K562 (cell line): ENCODE measurements around the gene LYPLA2. TPM values are rescaled to one million over a fixed set of nuclear protein-coding genes. Genes with fewer than 3 reads are reported as not detected.

Source experiments
- ATAC-seq: fragments of 200-7000 bp; cut with Tn5 transposase; 3 replicates; pipeline ENCODE4 v1.9.1; 2020; ENCODE audit warnings: moderate library complexity
- BruUV-seq: library from RNA; stranded (reverse); fragments of 400-500 nt; replicated peaks from 2 replicates; lab custom pipeline; 2021; lab: Mats Ljungman, UMichigan
- CTCF ChIA-PET: fragments of 300-600 bp; formaldehyde crosslinking; extraction: SDS; loops from one replicate; lab custom pipeline; 2021; ENCODE audit warnings: low intra/inter-chr PET ratio; lab: Yijun Ruan, JAX
- POLR2A ChIA-PET: fragments of 300-600, 350-650 bp; sonication (Branson Sonifier 250); formaldehyde crosslinking; extraction: SDS; loops from one replicate; lab custom pipeline; 2021; ENCODE audit warnings: antibody characterized with exemption, inconsistent platforms; lab: Yijun Ruan, JAX
- DNase-seq, 4 experiments: peaks; one replicate each; pipeline versions ENCODE4 v3.0.0 to v3.0.0-alpha.2; 2011 to 2018; ENCODE audit warnings: low spot score in 3 of 4, mixed read lengths in 3 of 4; ENCODE audit errors: extremely low read depth in 1 of 4
- FAIRE-seq: peaks from 2 replicates; lab custom pipeline; 2011; peaks lifted over from hg19 to GRCh38; lab: Jason Lieb, UNC
- H2AFZ ChIP-seq: 2 replicates; pipeline ENCODE4 v1.6.0; 2011; ENCODE audit warnings: low read depth, low read length, control low read depth, inconsistent platforms
- H3K27ac ChIP-seq: fragments of 200-600 bp; 3 replicates; pipeline ENCODE4 v1.8.0; 2011; ENCODE audit warnings: low read depth, mild to moderate bottlenecking, control low read depth, inconsistent platforms, low read length, moderate library complexity, mixed read lengths; ENCODE audit errors: extremely low read depth
- H3K27me3 ChIP-seq, 2 experiments: fragments of 300-600 bp in 1 of 2; 2 replicates in 1 of 2; 3 replicates in 1 of 2; pipeline versions ENCODE4 v1.6.0 to v1.8.0; 2011; ENCODE audit warnings: inconsistent platforms in 2 of 2, low read length in 2 of 2, mild to moderate bottlenecking in 1 of 2, mixed read lengths in 1 of 2, moderate library complexity in 1 of 2; ENCODE audit not compliant: control insufficient read depth in 2 of 2, insufficient read depth in 2 of 2
- H3K36me3 ChIP-seq: fragments of 300-600 bp; 3 replicates; pipeline ENCODE4 v1.8.0; 2011; ENCODE audit warnings: mild to moderate bottlenecking, low read length, inconsistent platforms; ENCODE audit not compliant: control insufficient read depth, insufficient read depth
- H3K4me1 ChIP-seq, 2 experiments: fragments of 200-600 bp in 1 of 2; replicated peaks in 1 of 2; 2 replicates in 1 of 2; 3 replicates in 1 of 2; pipeline versions ENCODE4 v1.5.1 to v1.8.0; 2011; ENCODE audit warnings: inconsistent platforms in 2 of 2, low read length in 2 of 2, mild to moderate bottlenecking in 1 of 2, mixed read lengths in 1 of 2, moderate library complexity in 1 of 2; ENCODE audit not compliant: control insufficient read depth in 2 of 2, insufficient read depth in 2 of 2
- H3K4me2 ChIP-seq: 2 replicates; pipeline ENCODE4 v1.6.1; 2011; ENCODE audit warnings: low read length, control low read depth, inconsistent platforms, mixed read lengths; ENCODE audit not compliant: insufficient read depth
- H3K4me3 ChIP-seq: fragments of 200-600 bp; sonication (generic), shearing (Covaris generic); 2 replicates; pipeline ENCODE4 v1.5.1; 2016; ENCODE audit warnings: control low read depth, inconsistent platforms
- H3K79me2 ChIP-seq: fragments of 200-600 bp; 3 replicates; pipeline ENCODE4 v1.8.0; 2011; ENCODE audit warnings: low read length, inconsistent platforms; ENCODE audit not compliant: control insufficient read depth, insufficient read depth
- H3K9ac ChIP-seq, 2 experiments: 2 replicates each; pipeline versions ENCODE4 v1.6.0 to v1.6.1; 2011; ENCODE audit warnings: low read depth in 2 of 2, low read length in 2 of 2, control low read depth in 1 of 2, inconsistent platforms in 1 of 2, mild to moderate bottlenecking in 1 of 2, mixed read lengths in 1 of 2; ENCODE audit not compliant: insufficient read depth in 1 of 2
- H3K9me1 ChIP-seq: one replicate; pipeline ENCODE4 v1.6.0; 2011; ENCODE audit warnings: inconsistent platforms, mild to moderate bottlenecking, low read length, moderate library complexity; ENCODE audit not compliant: control insufficient read depth, insufficient read depth
- H3K9me3 ChIP-seq: replicated peaks from 2 replicates; pipeline ENCODE4 v1.5.1; 2011; ENCODE audit warnings: low read depth, low read length, inconsistent platforms; ENCODE audit not compliant: control insufficient read depth, insufficient read depth
- H4K20me1 ChIP-seq: replicated peaks from 2 replicates; pipeline ENCODE4 v1.6.1; 2011; ENCODE audit warnings: low read length, inconsistent platforms, mixed read lengths; ENCODE audit not compliant: control insufficient read depth, insufficient read depth
- CTCF ChIP-seq, 3 experiments: IDR thresholded peaks in 2 of 3; conservative IDR thresholded peaks in 1 of 3; 2 replicates each; pipeline ENCODE4 v1.5.1; 2011 to 2012; ENCODE audit warnings: low read length in 3 of 3, mild to moderate bottlenecking in 3 of 3, control low read depth in 2 of 3, improper control_type of control experiment in 1 of 3, inconsistent platforms in 1 of 3, low read depth in 1 of 3, mixed read lengths in 1 of 3, moderate library complexity in 1 of 3; ENCODE audit not compliant: insufficient read depth in 2 of 3
- HMGN3 ChIP-seq: IDR thresholded peaks from 2 replicates; pipeline ENCODE4 v1.6.1; 2011; ENCODE audit warnings: borderline replicate concordance, low read depth, mild to moderate bottlenecking, mixed read lengths, low read length; ENCODE audit not compliant: insufficient read length; ENCODE audit errors: extremely low read depth
- HSF4 ChIP-seq: fragments of 250-450 bp; sonication (Bioruptor Pico); IDR thresholded peaks from 2 replicates; pipeline ENCODE4 v2.1.2; 2022; ENCODE audit warnings: mild to moderate bottlenecking, moderate library complexity, borderline replicate concordance
- RAD21 ChIP-seq, 2 experiments: fragments of 250-450 bp in 1 of 2; fragments of 450-650 bp in 1 of 2; sonication (Bioruptor Pico) in 1 of 2; formaldehyde crosslinking in 1 of 2; IDR thresholded peaks in 1 of 2; conservative IDR thresholded peaks in 1 of 2; 2 replicates each; pipeline versions ENCODE4 v1.4.0 to v1.8.0; 2020 to 2022; ENCODE audit warnings: mild to moderate bottlenecking in 2 of 2, moderate library complexity in 1 of 2
- SMC3 ChIP-seq: conservative IDR thresholded peaks from 2 replicates; pipeline ENCODE4 v1.6.1; 2011; ENCODE audit warnings: low read depth, low read length, improper control_type of control experiment; ENCODE audit not compliant: insufficient read depth
- ZBTB7A ChIP-seq: IDR thresholded peaks from 2 replicates; pipeline ENCODE4 v1.6.1; 2011; ENCODE audit warnings: low read depth, mild to moderate bottlenecking, low read length, moderate library complexity, borderline replicate concordance; ENCODE audit not compliant: control insufficient read depth
- ZNF146 ChIP-seq: IDR thresholded peaks from one replicate; pipeline ENCODE4 v1.6.1; 2018; ENCODE audit warnings: missing compliant biosample characterization; ENCODE audit not compliant: unreplicated experiment
- WGBS: fragments of 100-300 bp; shearing (Covaris generic); methylation state at CpG from one replicate; pipeline ENCODE4 v1.1.6; 2016; ENCODE audit warnings: low coverage, mixed read lengths; ENCODE audit not compliant: insufficient coverage; ENCODE audit errors: missing lambda C conversion rate; 5-methylcytosine and 5-hydroxymethylcytosine counted together
- in situ Hi-C: fragments of 300-500 bp; cut with MboI; formaldehyde crosslinking; loops from 4 replicates; pipeline ENCODE4 v1.15.0; 2018; ENCODE audit warnings: inconsistent platforms, mixed read lengths
- intact Hi-C: fragments of 100-400 bp; cut with micrococcal nuclease; formaldehyde crosslinking; loops from 2 replicates; pipeline ENCODE4 v1.14.2; 2022
- polyA plus RNA-seq, 8 experiments: library from polyadenylated mRNA; depleted of rRNA in 4 of 8; stranded (reverse) in 5 of 8; unstranded in 3 of 8; fragments of >200 nt; fragmentation: Nextera tagmentation in 2 of 8; fragmentation: Illumina TruSeq in 1 of 8; extraction: Ambion mirVana in 2 of 8; extraction: Trizol in 1 of 8; gene quantifications; 2 replicates each; pipeline versions ENCODE4 v1.2.1 to v1.2.3, GENCODE V29; 2011 to 2014; ENCODE audit warnings: inconsistent platforms in 1 of 8, missing spikeins in 1 of 8
- total RNA-seq, 7 experiments: library from RNA; depleted of rRNA in 6 of 7; stranded (reverse); fragments of >200 nt in 6 of 7; fragmentation: Illumina TruSeq in 2 of 7; extraction: Trizol in 2 of 7; gene quantifications; 2 replicates each; pipeline versions ENCODE4 v1.2.1 to v1.2.3, GENCODE V29; 2011 to 2021; ENCODE audit warnings: low replicate concordance in 1 of 7

The LYPLA2 gene
- total and polyA plus RNA-seq, 9 of the 15 experiments (the other 6 are each of a cell fraction or from before 2014, with no cell fraction given): 3.9 to 128 (median 60.1) TPM

DNA sequence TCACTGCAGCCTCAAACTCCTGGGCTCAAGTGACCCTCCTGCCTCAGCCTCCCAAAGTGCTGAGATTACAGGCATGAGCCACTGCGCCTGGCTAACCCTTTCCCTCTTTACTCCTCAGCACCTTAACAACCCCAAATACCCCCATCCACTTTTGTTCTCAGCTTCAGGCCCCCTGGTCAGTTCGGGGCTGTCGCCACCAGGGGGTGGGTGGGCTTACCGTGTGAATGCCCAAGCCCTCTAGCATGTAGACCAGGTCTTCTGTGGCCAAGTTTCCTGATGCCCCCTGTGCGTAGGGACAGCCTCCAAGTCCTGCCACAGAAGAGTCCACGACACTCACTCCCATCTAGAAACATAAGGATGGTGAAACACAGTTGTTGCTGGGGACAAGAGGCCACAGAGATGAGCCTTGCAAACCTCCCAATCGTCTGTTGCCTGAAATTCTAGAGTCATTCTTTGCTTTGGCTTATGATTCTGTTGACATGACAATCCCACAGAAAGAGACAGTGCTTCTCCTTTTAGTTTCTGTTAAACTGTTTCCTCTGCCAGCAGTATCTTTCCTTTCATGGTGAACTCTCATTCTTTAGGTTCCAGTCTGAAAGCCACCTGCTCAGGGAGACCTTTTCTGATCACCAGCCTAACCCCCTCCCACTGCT lies 13.4 kb downstream of the LYPLA2 start:
- no peak for ATAC-seq
- in situ Hi-C loops (no loop called here), intact Hi-C loops (no loop called here)
- Histone ChIP-seq H3K4me1 (peaks cover 25 to 30% of the 10 kb centered on the region in 2 experiments), H3K27ac (no peak overlapping the region), H4K20me1 (no peaks in the 10 kb centered on the region)
- CTCF ChIA-PET: interaction anchor here (0.5 kb wide), 1 partner anchor 91 kb away, joined by 3 read pairs; no protein-coding TSS in a partner anchor
- peak; percentile 49; the same call in 1 of the 2 replicates for TF ChIP-seq ZBTB7A
- TF ChIP-seq HSF4 (CRISPR knock-in tag): no peak
- peak; percentile 15; the same call in 1 of the 2 replicates for TF ChIP-seq SMC3
- no peak for TF ChIP-seq HMGN3
- TF ChIP-seq ZNF146: no peak
- TF ChIP-seq RAD21 (CRISPR knock-in tag; conservative IDR thresholded peaks at IDR 0.05 in 1 of 2, IDR thresholded peaks at IDR 0.05 in 1 of 2): peak in 1 of 2 experiments; percentile 20; a peak in 1 of 4 replicates
- TF ChIP-seq CTCF (IDR thresholded peaks at IDR 0.05 in 2 of 3, conservative IDR thresholded peaks at IDR 0.05 in 1 of 3; ENCODE audit: insufficient read depth in 2 of 3, low read depth in 1 of 3, low read length in 3 of 3): peak; percentile 29 to 55 (median 54); a peak in 5 of 6 replicates
- TF ChIP-seq, all 486 proteins: peak for 4
- no peaks in the 10 kb centered on the region for H3K27me3 ChIP-seq
- no peaks in the 10 kb centered on the region for H3K9me1 ChIP-seq
- H3K4me2 ChIP-seq: no peak overlapping the region
- no peaks in the 10 kb centered on the region for H3K9me3 ChIP-seq
- FAIRE-seq (no peak), DNase-seq (peak in 1 of 4 experiments; percentile 51)
- peak overlapping the region in 1 of 2 experiments; percentile 28; a peak in 1 of 4 replicates for H3K9ac ChIP-seq
- BruUV-seq: no TSS peak
- peaks cover 17% of the 10 kb centered on the region for H3K79me2 ChIP-seq
- H3K4me3 ChIP-seq: no peak overlapping the region
- WGBS: 52% methylated on average over 7 of the region's 7 CpGs
- H2AFZ ChIP-seq: no peak overlapping the region
- POLR2A ChIA-PET: interaction anchor here (0.5 to 6.8 kb wide), 5 partner anchors 10 to 86 kb away, joined by 3 to 71 read pairs (median 3); partner anchors contain the start of genes LYPLA2 and PITHD1
- peaks cover under 1% of the 10 kb centered on the region; the same call in 2 of the 3 replicates for H3K36me3 ChIP-seq
